ENCODE measurements around the gene NDOR1.

Gene NDOR1

GRCh38 chr9:137168904-137169856, 36.3 kb upstream of the NDOR1 start:
- TF ChIP-seq, protein P1, sequence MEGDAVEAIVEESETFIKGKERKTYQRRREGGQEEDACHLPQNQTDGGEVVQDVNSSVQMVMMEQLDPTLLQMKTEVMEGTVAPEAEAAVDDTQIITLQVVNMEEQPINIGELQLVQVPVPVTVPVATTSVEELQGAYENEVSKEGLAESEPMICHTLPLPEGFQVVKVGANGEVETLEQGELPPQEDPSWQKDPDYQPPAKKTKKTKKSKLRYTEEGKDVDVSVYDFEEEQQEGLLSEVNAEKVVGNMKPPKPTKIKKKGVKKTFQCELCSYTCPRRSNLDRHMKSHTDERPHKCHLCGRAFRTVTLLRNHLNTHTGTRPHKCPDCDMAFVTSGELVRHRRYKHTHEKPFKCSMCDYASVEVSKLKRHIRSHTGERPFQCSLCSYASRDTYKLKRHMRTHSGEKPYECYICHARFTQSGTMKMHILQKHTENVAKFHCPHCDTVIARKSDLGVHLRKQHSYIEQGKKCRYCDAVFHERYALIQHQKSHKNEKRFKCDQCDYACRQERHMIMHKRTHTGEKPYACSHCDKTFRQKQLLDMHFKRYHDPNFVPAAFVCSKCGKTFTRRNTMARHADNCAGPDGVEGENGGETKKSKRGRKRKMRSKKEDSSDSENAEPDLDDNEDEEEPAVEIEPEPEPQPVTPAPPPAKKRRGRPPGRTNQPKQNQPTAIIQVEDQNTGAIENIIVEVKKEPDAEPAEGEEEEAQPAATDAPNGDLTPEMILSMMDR (IDR thresholded peaks at IDR 0.05; ENCODE audit: low read length, missing control alignments), result no peak
- DNase-seq (ENCODE audit: low read depth), result no peak
- no peak overlapping the region for H3K4me3 ChIP-seq (replicated peaks; ENCODE audit: low read depth, low read length)

- no peak within 1 kb of the TSS for H3K4me3 ChIP-seq (replicated peaks; ENCODE audit: low read depth, low read length)
Observed at GRCh38 chr9:137169896-137170358, 35.6 kb upstream of the NDOR1 start, which contains the start of gene LRRC26. Gene LRRC26 (minus strand): TSS chr9:137170051. CDS start chr9:137169943, 108 bp downstream.

GRCh38 chr9:137170486-137171148, 34.9 kb upstream of the NDOR1 start:
- no peak for DNase-seq (ENCODE audit: low read depth)
- TF ChIP-seq, protein P1 (IDR thresholded peaks at IDR 0.05; ENCODE audit: low read length, missing control alignments), result no peak
- H3K4me3 ChIP-seq (replicated peaks; ENCODE audit: low read depth, low read length), result no peak overlapping the region

More at GRCh38 chr9:137169896-137170358, 35.6 kb upstream of the NDOR1 start, which contains the start of gene LRRC26:
- no peak for DNase-seq (ENCODE audit: low read depth)
- TF ChIP-seq, protein P1 (IDR thresholded peaks at IDR 0.05; ENCODE audit: low read length, missing control alignments), result no peak

GRCh38 chr9:137171149-137171900, 34.2 kb upstream of the NDOR1 start:
- no peak overlapping the region for H3K4me3 ChIP-seq (replicated peaks; ENCODE audit: low read depth, low read length)
- TF ChIP-seq, protein P1 (IDR thresholded peaks at IDR 0.05; ENCODE audit: low read length, missing control alignments), result no peak
- DNase-seq (ENCODE audit: low read depth), result no peak

DNA sequence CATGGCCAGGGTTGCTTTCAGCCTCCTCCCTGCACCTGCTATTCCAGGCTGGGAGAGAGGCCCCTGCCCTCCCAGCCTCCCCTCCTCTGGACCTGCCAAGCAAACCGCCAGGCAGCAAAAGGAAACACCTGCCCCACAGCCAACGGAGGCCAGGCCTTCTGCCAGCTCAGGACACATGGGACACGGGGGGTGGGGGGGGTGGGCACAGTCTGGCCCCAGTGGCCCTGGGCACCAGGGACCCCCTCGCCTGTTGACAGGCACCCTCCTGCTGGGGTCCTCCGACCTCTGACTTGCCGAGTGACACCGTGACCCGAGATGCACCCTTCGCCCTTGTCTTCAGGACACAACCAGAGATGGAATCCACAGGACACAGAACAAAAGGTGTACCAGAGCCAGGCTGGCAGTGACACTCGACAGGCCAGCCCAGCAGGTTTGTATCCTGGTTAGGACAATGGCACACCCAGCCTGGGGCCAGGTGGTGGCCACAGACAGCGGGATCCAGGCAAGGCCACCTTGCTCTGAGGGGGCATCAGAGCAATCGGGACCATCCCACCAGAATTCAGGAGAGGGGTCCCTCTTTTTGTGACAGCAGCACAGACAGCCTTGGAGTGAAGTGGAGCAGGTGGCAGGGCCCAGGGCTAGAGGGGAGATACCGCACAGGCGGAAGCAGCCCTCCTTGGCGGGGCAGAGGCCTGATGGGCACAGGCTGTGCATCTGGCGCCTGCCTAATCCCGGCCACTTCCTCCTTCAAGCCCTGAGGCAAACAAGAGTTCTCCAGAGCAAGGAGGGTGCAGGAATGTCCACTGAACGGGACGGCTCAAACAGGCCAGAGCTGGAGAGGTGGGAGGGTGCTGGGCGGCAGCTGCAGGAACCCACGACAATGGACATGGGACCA, 32.4 kb upstream of the NDOR1 start:
- no peak overlapping the region for H3K4me3 ChIP-seq (replicated peaks; ENCODE audit: low read depth, low read length)
- TF ChIP-seq, protein P1 (IDR thresholded peaks at IDR 0.05; ENCODE audit: low read length, missing control alignments), result no peak
- DNase-seq (ENCODE audit: low read depth), result no peak

Measured in fibroblast of pulmonary artery (primary cell).